Measurements from ENCODE around the gene GPR61.
A peak's percentile ranks its signal among the peaks of the same experiment; 100 is the strongest.

The GPR61 gene

DNA sequence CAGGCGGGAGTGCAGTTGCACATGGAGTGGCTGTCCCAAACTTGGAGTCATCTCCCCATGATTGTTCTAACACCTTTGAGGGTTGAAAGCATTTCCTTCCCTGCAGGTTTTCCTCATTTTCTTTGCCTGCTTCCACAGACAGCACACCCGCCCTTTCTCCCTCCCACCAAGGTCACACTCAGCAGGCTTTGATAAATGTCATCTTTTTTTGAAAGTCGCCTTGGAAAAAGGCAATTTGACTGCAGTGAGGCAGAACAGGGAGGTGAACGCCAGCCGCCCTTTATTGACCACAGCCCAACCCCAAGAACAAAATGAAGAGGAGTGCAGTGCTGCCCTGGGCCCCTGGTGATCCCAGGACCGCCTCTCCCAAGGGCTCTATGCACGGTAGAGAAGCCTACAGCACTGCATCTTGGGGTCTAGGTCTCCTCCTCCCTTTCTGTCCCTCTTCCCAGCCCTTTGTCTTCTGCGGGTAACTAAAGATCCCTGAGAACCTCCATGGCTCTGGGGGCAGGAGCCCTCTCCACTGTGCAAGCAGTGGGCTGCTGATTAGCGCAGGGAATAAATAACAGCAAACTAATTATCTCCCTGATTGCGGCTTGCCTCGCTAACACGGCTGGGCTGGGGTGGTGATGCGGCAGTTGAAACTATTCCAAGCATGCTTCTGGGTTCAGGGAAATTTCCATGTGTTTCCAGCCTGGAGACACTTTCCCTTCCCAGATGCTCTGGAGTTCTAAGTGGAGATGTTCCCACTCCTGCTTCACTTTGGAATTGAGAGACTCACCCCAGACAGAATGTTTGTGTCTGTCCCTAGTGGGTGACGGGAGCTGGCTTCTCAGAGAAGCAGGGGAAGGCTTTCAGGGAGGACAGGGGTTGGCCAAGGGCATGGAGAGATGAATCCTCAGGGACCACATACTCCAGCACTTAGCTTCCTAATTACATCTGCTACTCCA lies 18.4 kb upstream of the GPR61 start:
- H3K14ac ChIP-seq (ENCODE audit: low read length in 2 of 2) = peak overlapping the region in 1 of 2 experiments; percentile 28
- no peak overlapping the region for H2AK5ac ChIP-seq (ENCODE audit: low read length, severe bottlenecking)
- H3K23ac ChIP-seq (ENCODE audit: low read length in 2 of 2) = no peak overlapping the region
- no peak overlapping the region for H3K4me2 ChIP-seq (ENCODE audit: low read length, poor library complexity, severe bottlenecking)
- H3K27ac ChIP-seq (ENCODE audit: low read length, poor library complexity, severe bottlenecking) = no peak overlapping the region
- H2BK120ac ChIP-seq (ENCODE audit: low read depth, low read length) = no peak overlapping the region
- H3K4ac ChIP-seq (ENCODE audit: low read depth in 1 of 2, low read length in 2 of 2) = no peak overlapping the region
- no peak overlapping the region for H4K91ac ChIP-seq (ENCODE audit: low read length)
- H3K18ac ChIP-seq (ENCODE audit: low read depth in 1 of 2, low read length in 2 of 2) = no peak overlapping the region
- H2BK12ac ChIP-seq (ENCODE audit: low read length in 2 of 2) = no peak overlapping the region
- H3K9me3 ChIP-seq (ENCODE audit: control insufficient read depth, low read length) = no peaks in the 10 kb centered on the region
- no peak overlapping the region for H3K9ac ChIP-seq (ENCODE audit: low read length)
- H3K27me3 ChIP-seq (ENCODE audit: control insufficient read depth in 1 of 2, insufficient read depth in 1 of 2, low read length in 2 of 2) = peaks cover 18 to 31% of the 10 kb centered on the region in 2 experiments
- H3K4me1 ChIP-seq (ENCODE audit: control insufficient read depth, insufficient read depth, low read depth, low read length) = peaks cover 6% of the 10 kb centered on the region
- H3K36me3 ChIP-seq (ENCODE audit: control insufficient read depth in 1 of 2, insufficient read depth in 2 of 2, low read depth in 1 of 2, low read length in 2 of 2) = no peaks in the 10 kb centered on the region
- H2BK5ac ChIP-seq (ENCODE audit: low read depth, low read length, poor library complexity, severe bottlenecking) = no peak overlapping the region
- no peaks in the 10 kb centered on the region for H3K79me1 ChIP-seq (replicated peaks; ENCODE audit: low read length, poor library complexity, severe bottlenecking)
- no peak overlapping the region for H2AFZ ChIP-seq (ENCODE audit: low read depth, low read length)
- DNase-seq = peak; percentile 13
- WGBS = 63% methylated on average over 14 of the region's 14 CpGs
- H4K8ac ChIP-seq (ENCODE audit: low read length) = no peak overlapping the region
- H2BK15ac ChIP-seq (ENCODE audit: low read depth, poor library complexity, severe bottlenecking) = no peak overlapping the region
- no peak overlapping the region for H3K4me3 ChIP-seq (ENCODE audit: insufficient read depth in 1 of 2, low read depth in 1 of 2, low read length in 2 of 2)

DNA sequence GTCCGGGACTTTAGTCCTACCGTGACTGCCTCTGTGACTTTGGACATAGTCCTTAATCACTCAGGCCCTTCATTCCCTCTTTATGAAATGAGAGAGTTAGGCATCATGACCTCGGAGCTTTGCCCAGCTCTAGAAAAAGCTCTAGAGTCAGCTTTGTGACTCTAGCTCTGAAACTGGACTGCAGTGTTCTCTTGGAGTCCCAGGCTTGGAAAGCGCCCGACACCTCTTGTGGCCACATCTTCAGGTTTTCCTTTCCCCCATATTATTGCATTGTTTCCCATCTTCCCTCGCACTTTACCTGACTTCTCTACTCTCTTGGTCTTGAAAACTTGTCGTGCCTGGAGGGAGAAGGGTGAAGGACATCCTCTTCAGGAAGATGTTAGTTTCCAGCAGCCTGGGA lies 17.6 kb upstream of the GPR61 start:
- H3K79me1 ChIP-seq (replicated peaks; ENCODE audit: low read length, poor library complexity, severe bottlenecking) = no peaks in the 10 kb centered on the region
- no peak overlapping the region for H2BK15ac ChIP-seq (ENCODE audit: low read depth, poor library complexity, severe bottlenecking)
- H2AK5ac ChIP-seq (ENCODE audit: low read length, severe bottlenecking) = no peak overlapping the region
- no peak overlapping the region for H3K4me3 ChIP-seq (ENCODE audit: insufficient read depth in 1 of 2, low read depth in 1 of 2, low read length in 2 of 2)
- H3K18ac ChIP-seq (ENCODE audit: low read depth in 1 of 2, low read length in 2 of 2) = no peak overlapping the region
- no peak overlapping the region for H2BK120ac ChIP-seq (ENCODE audit: low read depth, low read length)
- H2BK12ac ChIP-seq (ENCODE audit: low read length in 2 of 2) = no peak overlapping the region
- no peak overlapping the region for H4K8ac ChIP-seq (ENCODE audit: low read length)
- no peak overlapping the region for H2AFZ ChIP-seq (ENCODE audit: low read depth, low read length)
- WGBS = 96% methylated on average over 6 of the region's 7 CpGs
- H3K36me3 ChIP-seq (ENCODE audit: control insufficient read depth in 1 of 2, insufficient read depth in 2 of 2, low read depth in 1 of 2, low read length in 2 of 2) = no peaks in the 10 kb centered on the region
- H3K23ac ChIP-seq (ENCODE audit: low read length in 2 of 2) = no peak overlapping the region
- H3K9me3 ChIP-seq (ENCODE audit: control insufficient read depth, low read length) = no peaks in the 10 kb centered on the region
- H2BK5ac ChIP-seq (ENCODE audit: low read depth, low read length, poor library complexity, severe bottlenecking) = no peak overlapping the region
- no peak overlapping the region for H4K91ac ChIP-seq (ENCODE audit: low read length)
- H3K4me2 ChIP-seq (ENCODE audit: low read length, poor library complexity, severe bottlenecking) = no peak overlapping the region
- peaks cover 4% of the 10 kb centered on the region for H3K4me1 ChIP-seq (ENCODE audit: control insufficient read depth, insufficient read depth, low read depth, low read length)
- no peak overlapping the region for H3K14ac ChIP-seq (ENCODE audit: low read length in 2 of 2)
- H3K9ac ChIP-seq (ENCODE audit: low read length) = no peak overlapping the region
- H3K27ac ChIP-seq (ENCODE audit: low read length, poor library complexity, severe bottlenecking) = no peak overlapping the region
- H3K4ac ChIP-seq (ENCODE audit: low read depth in 1 of 2, low read length in 2 of 2) = no peak overlapping the region
- peaks cover 23 to 33% of the 10 kb centered on the region in 2 experiments for H3K27me3 ChIP-seq (ENCODE audit: control insufficient read depth in 1 of 2, insufficient read depth in 1 of 2, low read length in 2 of 2)
- no peak for DNase-seq

DNA sequence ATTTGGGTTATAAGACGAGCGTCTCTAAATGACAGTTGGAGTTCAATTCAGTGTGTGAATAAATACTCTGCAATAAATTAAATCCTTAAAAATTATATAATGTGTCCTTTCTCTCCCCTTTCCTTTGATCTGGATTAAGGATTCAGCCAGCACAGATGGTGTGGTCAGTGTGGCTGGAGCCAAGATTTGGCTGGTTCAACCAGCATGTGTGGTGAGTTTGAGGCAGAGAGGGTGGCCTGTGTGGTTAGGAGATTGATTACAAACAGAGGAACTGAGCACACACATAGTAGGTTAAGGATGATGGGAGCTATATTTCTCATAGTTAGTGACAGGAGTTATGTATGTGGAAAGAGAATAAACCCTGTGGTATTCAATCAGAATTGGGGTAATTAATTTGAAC lies 16.0 kb upstream of the GPR61 start:
- DNase-seq = no peak
- WGBS = no CpG with 5 or more reads among the region's 2 CpGs
- no peak overlapping the region for H2AK5ac ChIP-seq (ENCODE audit: low read length, severe bottlenecking)
- no peak overlapping the region for H2BK120ac ChIP-seq (ENCODE audit: low read depth, low read length)
- H3K79me1 ChIP-seq (replicated peaks; ENCODE audit: low read length, poor library complexity, severe bottlenecking) = no peaks in the 10 kb centered on the region
- no peaks in the 10 kb centered on the region for H3K36me3 ChIP-seq (ENCODE audit: control insufficient read depth in 1 of 2, insufficient read depth in 2 of 2, low read depth in 1 of 2, low read length in 2 of 2)
- H3K4me3 ChIP-seq (ENCODE audit: insufficient read depth in 1 of 2, low read depth in 1 of 2, low read length in 2 of 2) = no peak overlapping the region
- H2AFZ ChIP-seq (ENCODE audit: low read depth, low read length) = no peak overlapping the region
- H4K8ac ChIP-seq (ENCODE audit: low read length) = no peak overlapping the region
- H3K9me3 ChIP-seq (ENCODE audit: control insufficient read depth, low read length) = no peaks in the 10 kb centered on the region
- H3K27me3 ChIP-seq (ENCODE audit: control insufficient read depth in 1 of 2, insufficient read depth in 1 of 2, low read length in 2 of 2) = peaks cover 33 to 47% of the 10 kb centered on the region in 2 experiments
- no peak overlapping the region for H3K4ac ChIP-seq (ENCODE audit: low read depth in 1 of 2, low read length in 2 of 2)
- H3K14ac ChIP-seq (ENCODE audit: low read length in 2 of 2) = peak overlapping the region in 1 of 2 experiments; percentile 56
- no peak overlapping the region for H2BK5ac ChIP-seq (ENCODE audit: low read depth, low read length, poor library complexity, severe bottlenecking)
- no peak overlapping the region for H3K27ac ChIP-seq (ENCODE audit: low read length, poor library complexity, severe bottlenecking)
- H3K4me1 ChIP-seq (ENCODE audit: control insufficient read depth, insufficient read depth, low read depth, low read length) = peaks cover 4% of the 10 kb centered on the region
- no peak overlapping the region for H2BK15ac ChIP-seq (ENCODE audit: low read depth, poor library complexity, severe bottlenecking)
- no peak overlapping the region for H3K9ac ChIP-seq (ENCODE audit: low read length)
- no peak overlapping the region for H3K18ac ChIP-seq (ENCODE audit: low read depth in 1 of 2, low read length in 2 of 2)
- H4K91ac ChIP-seq (ENCODE audit: low read length) = peak overlapping the region; percentile 45
- no peak overlapping the region for H3K4me2 ChIP-seq (ENCODE audit: low read length, poor library complexity, severe bottlenecking)
- no peak overlapping the region for H2BK12ac ChIP-seq (ENCODE audit: low read length in 2 of 2)
- no peak overlapping the region for H3K23ac ChIP-seq (ENCODE audit: low read length in 2 of 2)

DNA sequence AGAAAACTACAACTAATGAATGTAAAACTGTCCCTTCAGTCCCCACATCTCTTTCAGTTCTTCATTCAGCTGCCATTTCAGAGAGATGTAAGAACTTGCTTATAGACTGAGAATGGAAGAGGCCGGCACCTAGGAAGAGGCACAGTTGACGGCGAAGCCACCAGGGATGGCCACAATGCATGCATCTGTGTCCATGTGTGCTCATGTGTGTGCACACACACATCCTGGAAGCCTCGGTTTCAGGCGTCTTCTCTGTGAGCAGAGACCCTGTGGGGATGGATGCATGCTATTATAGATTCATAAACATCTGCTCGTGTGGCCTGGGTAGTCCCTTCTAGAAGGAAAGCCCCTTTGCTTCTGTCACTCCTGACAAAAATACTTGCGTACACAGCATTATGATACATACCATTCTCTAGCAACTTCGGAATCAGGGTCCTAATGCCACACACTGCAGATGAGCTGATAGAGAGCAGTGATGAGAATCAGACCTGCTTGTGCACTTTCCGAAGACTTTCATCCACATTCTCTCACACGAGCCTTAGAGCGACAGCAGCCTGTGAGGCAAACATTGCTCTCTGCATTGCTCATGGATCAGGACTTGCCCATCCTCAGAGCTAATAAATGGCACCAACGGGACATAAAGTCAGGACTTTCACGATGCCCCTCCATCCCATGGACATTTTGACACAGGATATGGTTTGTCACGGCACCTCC lies 12.4 kb upstream of the GPR61 start:
- no peak overlapping the region for H3K4me2 ChIP-seq (ENCODE audit: low read length, poor library complexity, severe bottlenecking)
- no peak overlapping the region for H3K9ac ChIP-seq (ENCODE audit: low read length)
- no peak overlapping the region for H3K27ac ChIP-seq (ENCODE audit: low read length, poor library complexity, severe bottlenecking)
- 79% methylated on average over 14 of the region's 14 CpGs for WGBS
- H2BK15ac ChIP-seq (ENCODE audit: low read depth, poor library complexity, severe bottlenecking) = no peak overlapping the region
- no peak overlapping the region for H2AK5ac ChIP-seq (ENCODE audit: low read length, severe bottlenecking)
- H2BK12ac ChIP-seq (ENCODE audit: low read length in 2 of 2) = no peak overlapping the region
- H3K9me3 ChIP-seq (ENCODE audit: control insufficient read depth, low read length) = no peaks in the 10 kb centered on the region
- H3K79me1 ChIP-seq (replicated peaks; ENCODE audit: low read length, poor library complexity, severe bottlenecking) = no peaks in the 10 kb centered on the region
- no peak overlapping the region for H3K4ac ChIP-seq (ENCODE audit: low read depth in 1 of 2, low read length in 2 of 2)
- peaks cover 26 to 27% of the 10 kb centered on the region in 2 experiments for H3K27me3 ChIP-seq (ENCODE audit: control insufficient read depth in 1 of 2, insufficient read depth in 1 of 2, low read length in 2 of 2)
- no peak for DNase-seq
- no peak overlapping the region for H3K4me3 ChIP-seq (ENCODE audit: insufficient read depth in 1 of 2, low read depth in 1 of 2, low read length in 2 of 2)
- no peak overlapping the region for H2BK120ac ChIP-seq (ENCODE audit: low read depth, low read length)
- no peak overlapping the region for H2BK5ac ChIP-seq (ENCODE audit: low read depth, low read length, poor library complexity, severe bottlenecking)
- no peaks in the 10 kb centered on the region for H3K36me3 ChIP-seq (ENCODE audit: control insufficient read depth in 1 of 2, insufficient read depth in 2 of 2, low read depth in 1 of 2, low read length in 2 of 2)
- no peak overlapping the region for H4K91ac ChIP-seq (ENCODE audit: low read length)
- H3K23ac ChIP-seq (ENCODE audit: low read length in 2 of 2) = no peak overlapping the region
- H3K14ac ChIP-seq (ENCODE audit: low read length in 2 of 2) = no peak overlapping the region
- H3K4me1 ChIP-seq (ENCODE audit: control insufficient read depth, insufficient read depth, low read depth, low read length) = peaks cover 11% of the 10 kb centered on the region
- H4K8ac ChIP-seq (ENCODE audit: low read length) = no peak overlapping the region
- no peak overlapping the region for H3K18ac ChIP-seq (ENCODE audit: low read depth in 1 of 2, low read length in 2 of 2)
- no peak overlapping the region for H2AFZ ChIP-seq (ENCODE audit: low read depth, low read length)

Data from mesenchymal stem cell (in vitro differentiated cells and primary cell).